Neural cell (in vitro differentiated cells): ENCODE measurements around the gene FOXE3. TPM values are rescaled to one million over a fixed set of nuclear protein-coding genes. Genes with fewer than 3 reads are reported as not detected.

Experiments
- H2AFZ ChIP-seq: fragments of 200-600, 300-800 bp; sonication (generic), shearing (Covaris generic); 2 replicates; pipeline ENCODE4 v1.6.0; 2014; ENCODE audit warnings: low read depth, mild to moderate bottlenecking, antibody characterized with exemption, low read length, moderate library complexity
- H3F3A ChIP-seq: fragments of 200-600 bp; shearing (Covaris generic); 2 replicates; pipeline ENCODE4 v1.6.1; 2016; ENCODE audit warnings: mild to moderate bottlenecking, moderate library complexity, mixed read lengths, antibody characterized with exemption, low read length; ENCODE audit not compliant: insufficient read depth, poor library complexity, severe bottlenecking
- H3K27ac ChIP-seq: fragments of 200-600, 300-800 bp; sonication (generic), shearing (Covaris generic); 2 replicates; pipeline ENCODE4 v1.5.1; 2014; ENCODE audit warnings: mild to moderate bottlenecking, low read length, moderate library complexity
- H3K27me3 ChIP-seq: fragments of 300-800, 200-600 bp; sonication (generic), shearing (Covaris generic); 2 replicates; pipeline ENCODE4 v1.6.0; 2014; ENCODE audit warnings: mild to moderate bottlenecking, low read depth, low read length, moderate library complexity; ENCODE audit not compliant: insufficient read depth
- H3K36me3 ChIP-seq: fragments of 300-800, 200-600 bp; sonication (generic), shearing (Covaris generic); 2 replicates; pipeline ENCODE4 v1.5.1; 2014; ENCODE audit warnings: mild to moderate bottlenecking, antibody characterized with exemption, low read length, moderate library complexity; ENCODE audit not compliant: insufficient read depth
- H3K4me2 ChIP-seq: fragments of 300-800, 200-600 bp; sonication (generic), shearing (Covaris generic); 2 replicates; pipeline ENCODE4 v1.6.0; 2014; ENCODE audit warnings: mild to moderate bottlenecking, low read length
- H3K4me3 ChIP-seq: fragments of 300-800, 200-600 bp; sonication (generic), shearing (Covaris generic); 2 replicates; pipeline ENCODE4 v1.5.1; 2014; ENCODE audit warnings: mild to moderate bottlenecking, low read length, moderate library complexity
- H3K79me2 ChIP-seq: fragments of 200-600 bp; shearing (Covaris generic); replicated peaks from 2 replicates; pipeline ENCODE4 v1.6.0; 2014; ENCODE audit warnings: mild to moderate bottlenecking, low read length, moderate library complexity; ENCODE audit not compliant: insufficient read depth
- H3K9ac ChIP-seq: fragments of 300-800, 200-600 bp; sonication (generic), shearing (Covaris generic); 2 replicates; pipeline ENCODE4 v1.6.1; 2016; ENCODE audit warnings: mild to moderate bottlenecking, low read length, mixed read lengths
- H3K9me2 ChIP-seq: fragments of 200-600 bp; shearing (Covaris generic); 2 replicates; pipeline ENCODE4 v1.6.1; 2016; ENCODE audit warnings: mild to moderate bottlenecking, low read length, mixed read lengths; ENCODE audit not compliant: insufficient read depth
- H3K9me3 ChIP-seq: fragments of 200-600, 300-800 bp; sonication (generic), shearing (Covaris generic); 2 replicates; pipeline ENCODE4 v1.6.1; 2016; ENCODE audit warnings: mild to moderate bottlenecking, mixed run types, low read length, moderate library complexity, mixed read lengths
- H4K20me1 ChIP-seq: fragments of 200-600 bp; shearing (Covaris generic); 2 replicates; pipeline ENCODE4 v1.6.1; 2016; ENCODE audit warnings: mild to moderate bottlenecking, mixed run types; ENCODE audit not compliant: insufficient read depth
- EP300 ChIP-seq: fragments of 450-650 bp; conservative IDR thresholded peaks from 2 replicates; pipeline ENCODE4 v1.6.1; 2014; ENCODE audit warnings: antibody characterized with exemption, mild to moderate bottlenecking, moderate library complexity; ENCODE audit not compliant: poor library complexity, severe bottlenecking
- EZH2 ChIP-seq: fragments of 200-600, 300-800 bp; shearing (Covaris generic), sonication (generic); IDR thresholded peaks from 2 replicates; pipeline ENCODE4 v1.6.1; 2014; ENCODE audit warnings: antibody characterized with exemption, low read length, borderline replicate concordance, mild to moderate bottlenecking; ENCODE audit not compliant: insufficient read depth, poor library complexity, severe bottlenecking
- MXI1 ChIP-seq: fragments of 450-650 bp; conservative IDR thresholded peaks from 2 replicates; pipeline ENCODE4 v1.6.1; 2014; ENCODE audit warnings: antibody characterized with exemption, mild to moderate bottlenecking; ENCODE audit not compliant: poor library complexity, severe bottlenecking
- POLR2AphosphoS5 ChIP-seq: IDR thresholded peaks from 2 replicates; pipeline ENCODE4 v1.6.1; 2012
- RAD21 ChIP-seq: fragments of 450-650 bp; conservative IDR thresholded peaks from 2 replicates; pipeline ENCODE4 v1.6.1; 2014; ENCODE audit warnings: antibody characterized with exemption, mild to moderate bottlenecking, moderate library complexity
- SMC3 ChIP-seq: fragments of 450-650 bp; conservative IDR thresholded peaks from 2 replicates; pipeline ENCODE4 v1.6.1; 2014; ENCODE audit warnings: antibody characterized with exemption, mild to moderate bottlenecking, moderate library complexity; ENCODE audit not compliant: poor library complexity
- TAF1 ChIP-seq: IDR thresholded peaks from 2 replicates; pipeline ENCODE4 v1.6.1; 2012; ENCODE audit warnings: low read depth
- polyA plus RNA-seq: library from polyadenylated mRNA; depleted of rRNA; stranded (reverse); fragments of >200 nt; gene quantifications from 2 replicates; pipeline ENCODE4 v1.2.3, GENCODE V29; 2014
- TF ChIP-seq, protein P1 (sequence below): fragments of 450-650 bp; IDR thresholded peaks from 2 replicates; pipeline ENCODE4 v1.5.1; 2014; ENCODE audit warnings: antibody characterized with exemption, mild to moderate bottlenecking, moderate library complexity; ENCODE audit not compliant: poor library complexity, severe bottlenecking
- TF ChIP-seq, protein P2 (sequence below): IDR thresholded peaks from 2 replicates; pipeline ENCODE4 v1.6.1; 2012; ENCODE audit warnings: borderline replicate concordance

The FOXE3 gene
- polyA plus RNA-seq, 1 donor from 2014 or later: not detected

DNA sequence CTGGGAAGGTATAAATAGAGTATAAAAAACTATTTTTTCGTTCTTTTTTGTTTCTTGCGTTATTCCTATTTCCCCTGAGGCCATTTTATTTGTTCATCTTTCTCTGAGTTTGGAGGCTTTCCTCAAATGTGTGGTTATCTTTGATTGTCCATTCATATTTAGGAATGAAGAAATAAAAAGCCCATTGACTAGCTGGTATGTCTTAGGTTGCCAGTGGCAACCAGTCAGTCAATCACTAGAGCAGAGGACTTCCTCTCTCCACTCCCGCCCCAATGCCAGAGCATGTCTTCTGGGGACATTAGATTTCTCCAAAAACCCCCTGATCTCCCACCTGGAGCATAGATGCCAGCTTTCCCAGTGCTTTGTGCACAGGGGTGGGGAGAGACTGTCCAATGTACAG, 20.7 kb upstream of the FOXE3 start:
- Histone ChIP-seq H3K9me3 (no peaks in the 10 kb centered on the region), H3K4me3 (no peak overlapping the region), H3K9ac (no peak overlapping the region), H3K27ac (no peak overlapping the region), H3K9me2 (no peaks in the 10 kb centered on the region), H2AFZ (no peak overlapping the region), H3K27me3 (no peaks in the 10 kb centered on the region), H3K79me2 (no peaks in the 10 kb centered on the region), H3K4me2 (no peak overlapping the region), H3F3A (no peaks in the 10 kb centered on the region), H3K36me3 (no peaks in the 10 kb centered on the region), H4K20me1 (no peaks in the 10 kb centered on the region)
- TF ChIP-seq, protein P1, sequence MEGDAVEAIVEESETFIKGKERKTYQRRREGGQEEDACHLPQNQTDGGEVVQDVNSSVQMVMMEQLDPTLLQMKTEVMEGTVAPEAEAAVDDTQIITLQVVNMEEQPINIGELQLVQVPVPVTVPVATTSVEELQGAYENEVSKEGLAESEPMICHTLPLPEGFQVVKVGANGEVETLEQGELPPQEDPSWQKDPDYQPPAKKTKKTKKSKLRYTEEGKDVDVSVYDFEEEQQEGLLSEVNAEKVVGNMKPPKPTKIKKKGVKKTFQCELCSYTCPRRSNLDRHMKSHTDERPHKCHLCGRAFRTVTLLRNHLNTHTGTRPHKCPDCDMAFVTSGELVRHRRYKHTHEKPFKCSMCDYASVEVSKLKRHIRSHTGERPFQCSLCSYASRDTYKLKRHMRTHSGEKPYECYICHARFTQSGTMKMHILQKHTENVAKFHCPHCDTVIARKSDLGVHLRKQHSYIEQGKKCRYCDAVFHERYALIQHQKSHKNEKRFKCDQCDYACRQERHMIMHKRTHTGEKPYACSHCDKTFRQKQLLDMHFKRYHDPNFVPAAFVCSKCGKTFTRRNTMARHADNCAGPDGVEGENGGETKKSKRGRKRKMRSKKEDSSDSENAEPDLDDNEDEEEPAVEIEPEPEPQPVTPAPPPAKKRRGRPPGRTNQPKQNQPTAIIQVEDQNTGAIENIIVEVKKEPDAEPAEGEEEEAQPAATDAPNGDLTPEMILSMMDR: no peak
- TF ChIP-seq EZH2 (no peak), EP300 (no peak), MXI1 (no peak), SMC3 (no peak), TAF1 (no peak), RAD21 (no peak), POLR2AphosphoS5 (no peak)
- TF ChIP-seq, protein P2, sequence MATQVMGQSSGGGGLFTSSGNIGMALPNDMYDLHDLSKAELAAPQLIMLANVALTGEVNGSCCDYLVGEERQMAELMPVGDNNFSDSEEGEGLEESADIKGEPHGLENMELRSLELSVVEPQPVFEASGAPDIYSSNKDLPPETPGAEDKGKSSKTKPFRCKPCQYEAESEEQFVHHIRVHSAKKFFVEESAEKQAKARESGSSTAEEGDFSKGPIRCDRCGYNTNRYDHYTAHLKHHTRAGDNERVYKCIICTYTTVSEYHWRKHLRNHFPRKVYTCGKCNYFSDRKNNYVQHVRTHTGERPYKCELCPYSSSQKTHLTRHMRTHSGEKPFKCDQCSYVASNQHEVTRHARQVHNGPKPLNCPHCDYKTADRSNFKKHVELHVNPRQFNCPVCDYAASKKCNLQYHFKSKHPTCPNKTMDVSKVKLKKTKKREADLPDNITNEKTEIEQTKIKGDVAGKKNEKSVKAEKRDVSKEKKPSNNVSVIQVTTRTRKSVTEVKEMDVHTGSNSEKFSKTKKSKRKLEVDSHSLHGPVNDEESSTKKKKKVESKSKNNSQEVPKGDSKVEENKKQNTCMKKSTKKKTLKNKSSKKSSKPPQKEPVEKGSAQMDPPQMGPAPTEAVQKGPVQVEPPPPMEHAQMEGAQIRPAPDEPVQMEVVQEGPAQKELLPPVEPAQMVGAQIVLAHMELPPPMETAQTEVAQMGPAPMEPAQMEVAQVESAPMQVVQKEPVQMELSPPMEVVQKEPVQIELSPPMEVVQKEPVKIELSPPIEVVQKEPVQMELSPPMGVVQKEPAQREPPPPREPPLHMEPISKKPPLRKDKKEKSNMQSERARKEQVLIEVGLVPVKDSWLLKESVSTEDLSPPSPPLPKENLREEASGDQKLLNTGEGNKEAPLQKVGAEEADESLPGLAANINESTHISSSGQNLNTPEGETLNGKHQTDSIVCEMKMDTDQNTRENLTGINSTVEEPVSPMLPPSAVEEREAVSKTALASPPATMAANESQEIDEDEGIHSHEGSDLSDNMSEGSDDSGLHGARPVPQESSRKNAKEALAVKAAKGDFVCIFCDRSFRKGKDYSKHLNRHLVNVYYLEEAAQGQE: no peak

DNA sequence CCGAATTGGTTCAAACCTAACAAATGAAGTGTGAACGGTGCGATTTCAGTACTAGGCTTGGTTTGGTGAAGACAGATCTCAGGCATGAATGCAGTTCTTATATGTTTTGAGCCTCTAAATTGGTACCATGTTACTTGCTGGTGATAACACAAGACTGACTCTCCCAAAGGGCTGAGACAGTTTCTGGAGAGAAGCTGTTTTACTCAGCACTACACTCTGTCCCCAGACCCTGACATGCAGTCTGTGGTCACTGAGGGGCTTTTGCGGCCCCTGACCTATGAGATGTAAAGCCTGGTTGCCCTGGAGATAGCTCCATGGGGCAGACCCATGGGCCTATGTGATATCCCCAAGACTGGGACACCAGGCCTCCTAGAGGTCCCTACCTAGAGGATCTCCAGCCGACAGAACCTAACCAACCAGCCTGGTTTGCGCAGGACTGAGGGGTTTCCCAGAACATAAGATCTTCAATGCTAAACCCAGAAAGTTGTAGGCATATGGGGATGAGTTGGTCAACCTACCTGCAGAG, 19.4 kb upstream of the FOXE3 start:
- Histone ChIP-seq H3K79me2 (no peaks in the 10 kb centered on the region), H3K4me3 (no peak overlapping the region), H3K36me3 (no peaks in the 10 kb centered on the region), H3K9me3 (no peaks in the 10 kb centered on the region), H3K9me2 (no peaks in the 10 kb centered on the region), H3K27me3 (no peaks in the 10 kb centered on the region), H3K4me2 (no peak overlapping the region), H4K20me1 (no peaks in the 10 kb centered on the region), H3F3A (no peaks in the 10 kb centered on the region), H2AFZ (no peak overlapping the region), H3K27ac (no peak overlapping the region), H3K9ac (no peak overlapping the region)
- TF ChIP-seq, protein P2: no peak
- TF ChIP-seq EP300 (no peak), EZH2 (no peak), POLR2AphosphoS5 (no peak), SMC3 (no peak)
- TF ChIP-seq, protein P1: no peak
